ENCODE data around the gene CARS2.

The CARS2 gene

GRCh38 chr13:110643768-110644421 lies 62.0 kb downstream of the CARS2 start:
- WGBS, 2 experiments (ENCODE audit: insufficient coverage in 2 of 2): 94 to 97% methylated on average over 11 of the region's 13 CpGs
- Histone ChIP-seq H3K4me3 (ENCODE audit: extremely low read depth, insufficient read depth, low read length, poor library complexity, severe bottlenecking) (no peak overlapping the region), H3K9me3 (ENCODE audit: control insufficient read depth, low read length) (no peaks in the 10 kb centered on the region), H3K4me1 (ENCODE audit: control insufficient read depth, insufficient read depth, low read length, poor library complexity, severe bottlenecking) (peaks cover 5% of the 10 kb centered on the region), H3K36me3 (ENCODE audit: control insufficient read depth, insufficient read depth, low read length) (peaks cover 32% of the 10 kb centered on the region), H3K27ac (ENCODE audit: low read depth, low read length, severe bottlenecking) (no peak overlapping the region)

GRCh38 chr13:110643324-110643723 lies 62.6 kb downstream of the CARS2 start:
- 93 to 95% methylated on average over 11 of the region's 11 CpGs for WGBS, 2 experiments (ENCODE audit: insufficient coverage in 2 of 2)
- Histone ChIP-seq H3K27ac (ENCODE audit: low read depth, low read length, severe bottlenecking) (no peak overlapping the region), H3K9me3 (ENCODE audit: control insufficient read depth, low read length) (no peaks in the 10 kb centered on the region), H3K36me3 (ENCODE audit: control insufficient read depth, insufficient read depth, low read length) (peaks cover 32% of the 10 kb centered on the region), H3K4me1 (ENCODE audit: control insufficient read depth, insufficient read depth, low read length, poor library complexity, severe bottlenecking) (peaks cover 5% of the 10 kb centered on the region), H3K4me3 (ENCODE audit: extremely low read depth, insufficient read depth, low read length, poor library complexity, severe bottlenecking) (no peak overlapping the region)

- H3K9me3 ChIP-seq (ENCODE audit: control insufficient read depth, low read length): no peaks in the 10 kb centered on the region
- H3K4me1 ChIP-seq (ENCODE audit: control insufficient read depth, insufficient read depth, low read length, poor library complexity, severe bottlenecking): peaks cover 5% of the 10 kb centered on the region
- WGBS, 2 experiments (ENCODE audit: insufficient coverage in 2 of 2): 95 to 96% methylated on average over 33 to 40 of the region's 40 CpGs
- no peak overlapping the region for H3K27ac ChIP-seq (ENCODE audit: low read depth, low read length, severe bottlenecking)
- no peak overlapping the region for H3K4me3 ChIP-seq (ENCODE audit: extremely low read depth, insufficient read depth, low read length, poor library complexity, severe bottlenecking)
- H3K36me3 ChIP-seq (ENCODE audit: control insufficient read depth, insufficient read depth, low read length): peaks cover 39% of the 10 kb centered on the region
Observed at GRCh38 chr13:110642291-110642981, 63.5 kb downstream of the CARS2 start.

GRCh38 chr13:110641055-110642015 lies 64.6 kb downstream of the CARS2 start:
- H3K9me3 ChIP-seq (ENCODE audit: control insufficient read depth, low read length): no peaks in the 10 kb centered on the region
- peak overlapping the region; percentile 16 for H3K27ac ChIP-seq (ENCODE audit: low read depth, low read length, severe bottlenecking)
- H3K4me1 ChIP-seq (ENCODE audit: control insufficient read depth, insufficient read depth, low read length, poor library complexity, severe bottlenecking): peaks cover 5% of the 10 kb centered on the region
- peaks cover 49% of the 10 kb centered on the region for H3K36me3 ChIP-seq (ENCODE audit: control insufficient read depth, insufficient read depth, low read length)
- no peak overlapping the region for H3K4me3 ChIP-seq (ENCODE audit: extremely low read depth, insufficient read depth, low read length, poor library complexity, severe bottlenecking)
- 89 to 93% methylated on average over 19 to 24 of the region's 29 CpGs for WGBS, 2 experiments (ENCODE audit: insufficient coverage in 2 of 2)

- Histone ChIP-seq H3K27ac (ENCODE audit: low read depth, low read length, severe bottlenecking) (no peak overlapping the region), H3K4me3 (ENCODE audit: extremely low read depth, insufficient read depth, low read length, poor library complexity, severe bottlenecking) (no peak overlapping the region), H3K9me3 (ENCODE audit: control insufficient read depth, low read length) (no peaks in the 10 kb centered on the region), H3K36me3 (ENCODE audit: control insufficient read depth, insufficient read depth, low read length) (peaks cover 56% of the 10 kb centered on the region), H3K4me1 (ENCODE audit: control insufficient read depth, insufficient read depth, low read length, poor library complexity, severe bottlenecking) (peaks cover 5% of the 10 kb centered on the region)
- WGBS, 2 experiments (ENCODE audit: insufficient coverage in 2 of 2): 92 to 94% methylated on average over 10 of the region's 13 CpGs
Observed at GRCh38 chr13:110640591-110641029, 65.3 kb downstream of the CARS2 start.

- H3K27ac ChIP-seq (ENCODE audit: low read depth, low read length, severe bottlenecking): no peak overlapping the region
- 91 to 96% methylated on average over 5 of the region's 5 CpGs for WGBS, 2 experiments (ENCODE audit: insufficient coverage in 2 of 2)
- no peaks in the 10 kb centered on the region for H3K9me3 ChIP-seq (ENCODE audit: control insufficient read depth, low read length)
- peaks cover 5% of the 10 kb centered on the region for H3K4me1 ChIP-seq (ENCODE audit: control insufficient read depth, insufficient read depth, low read length, poor library complexity, severe bottlenecking)
- H3K36me3 ChIP-seq (ENCODE audit: control insufficient read depth, insufficient read depth, low read length): peaks cover 63% of the 10 kb centered on the region
- H3K4me3 ChIP-seq (ENCODE audit: extremely low read depth, insufficient read depth, low read length, poor library complexity, severe bottlenecking): no peak overlapping the region
Observed at GRCh38 chr13:110639935-110640334, 66.0 kb downstream of the CARS2 start.

- Histone ChIP-seq H3K4me3 (ENCODE audit: extremely low read depth, insufficient read depth, low read length, poor library complexity, severe bottlenecking) (no peak overlapping the region), H3K27ac (ENCODE audit: low read depth, low read length, severe bottlenecking) (no peak overlapping the region), H3K4me1 (ENCODE audit: control insufficient read depth, insufficient read depth, low read length, poor library complexity, severe bottlenecking) (no peaks in the 10 kb centered on the region), H3K9me3 (ENCODE audit: control insufficient read depth, low read length) (no peaks in the 10 kb centered on the region), H3K36me3 (ENCODE audit: control insufficient read depth, insufficient read depth, low read length) (peaks cover 64% of the 10 kb centered on the region)
- 94 to 95% methylated on average over 37 to 38 of the region's 39 CpGs for whole genome bisulfite sequencing, 2 experiments (ENCODE audit: insufficient coverage in 2 of 2)
Observed at GRCh38 chr13:110638814-110639806, 66.8 kb downstream of the CARS2 start.

GRCh38 chr13:110638257-110638656 lies 67.7 kb downstream of the CARS2 start:
- Histone ChIP-seq H3K27ac (ENCODE audit: low read depth, low read length, severe bottlenecking) (no peak overlapping the region), H3K4me1 (ENCODE audit: control insufficient read depth, insufficient read depth, low read length, poor library complexity, severe bottlenecking) (no peaks in the 10 kb centered on the region), H3K4me3 (ENCODE audit: extremely low read depth, insufficient read depth, low read length, poor library complexity, severe bottlenecking) (no peak overlapping the region), H3K36me3 (ENCODE audit: control insufficient read depth, insufficient read depth, low read length) (peaks cover 55% of the 10 kb centered on the region), H3K9me3 (ENCODE audit: control insufficient read depth, low read length) (no peaks in the 10 kb centered on the region)
- 91 to 93% methylated on average over 21 to 23 of the region's 23 CpGs for WGBS, 2 experiments (ENCODE audit: insufficient coverage in 2 of 2)

- H3K36me3 ChIP-seq (ENCODE audit: control insufficient read depth, insufficient read depth, low read length): peaks cover 53% of the 10 kb centered on the region
- no peaks in the 10 kb centered on the region for H3K4me1 ChIP-seq (ENCODE audit: control insufficient read depth, insufficient read depth, low read length, poor library complexity, severe bottlenecking)
- H3K4me3 ChIP-seq (ENCODE audit: extremely low read depth, insufficient read depth, low read length, poor library complexity, severe bottlenecking): no peak overlapping the region
- 91 to 100% methylated on average over 2 to 4 of the region's 6 CpGs for WGBS, 2 experiments (ENCODE audit: insufficient coverage in 2 of 2)
- H3K27ac ChIP-seq (ENCODE audit: low read depth, low read length, severe bottlenecking): no peak overlapping the region
- no peaks in the 10 kb centered on the region for H3K9me3 ChIP-seq (ENCODE audit: control insufficient read depth, low read length)
Observed at GRCh38 chr13:110637747-110638146, 68.2 kb downstream of the CARS2 start.

- Histone ChIP-seq H3K36me3 (ENCODE audit: control insufficient read depth, insufficient read depth, low read length) (peaks cover 54% of the 10 kb centered on the region), H3K4me1 (ENCODE audit: control insufficient read depth, insufficient read depth, low read length, poor library complexity, severe bottlenecking) (no peaks in the 10 kb centered on the region), H3K27ac (ENCODE audit: low read depth, low read length, severe bottlenecking) (no peak overlapping the region), H3K9me3 (ENCODE audit: control insufficient read depth, low read length) (no peaks in the 10 kb centered on the region), H3K4me3 (ENCODE audit: extremely low read depth, insufficient read depth, low read length, poor library complexity, severe bottlenecking) (no peak overlapping the region)
- WGBS, 2 experiments (ENCODE audit: insufficient coverage in 2 of 2): 88 to 89% methylated on average over 4 to 6 of the region's 6 CpGs
Observed at GRCh38 chr13:110637275-110637674, 68.6 kb downstream of the CARS2 start.

Measured in mesodermal cell (in vitro differentiated cells).